Astrocyte of the spinal cord (primary cell): Measurements from ENCODE around the gene PLCH1.

Experiments
- DNase-seq: peaks from one replicate; pipeline ENCODE4 v3.0.0; 2011; ENCODE audit warnings: low read depth, low spot score
- H3K4me3 ChIP-seq: 2 replicates; pipeline ENCODE4 v1.5.1; 2011; ENCODE audit warnings: low read depth, mild to moderate bottlenecking, low read length, moderate library complexity
- in situ Hi-C: cut with HindIII; loops from 2 replicates; pipeline ENCODE4 v1.10.0; 2017; ENCODE audit warnings: low sequenced_read_pairs
- TF ChIP-seq, protein P1 (sequence below): IDR thresholded peaks from 2 replicates; pipeline ENCODE4 v1.5.1; 2012; ENCODE audit warnings: low read depth, mild to moderate bottlenecking, low read length, inconsistent platforms

PLCH1 gene

DNA sequence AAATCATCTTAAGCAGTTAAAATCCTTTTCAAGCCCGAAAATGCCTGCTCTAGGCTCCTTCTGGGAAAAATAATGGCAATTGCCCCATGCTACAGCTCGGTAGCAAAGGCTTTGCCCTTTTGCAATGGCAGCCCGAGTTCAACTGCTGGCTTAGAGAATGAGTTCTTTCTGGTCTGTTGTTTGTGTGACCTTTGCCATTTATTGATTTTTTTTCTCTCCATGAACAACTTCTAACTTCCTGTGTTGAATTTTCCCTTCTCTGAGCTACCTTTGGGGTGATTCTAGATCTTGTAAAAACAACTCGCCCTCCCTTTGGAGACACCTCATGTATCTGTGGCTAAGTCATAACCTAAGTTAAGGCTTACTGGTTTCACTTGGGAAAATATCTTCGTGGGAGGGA is 139.3 kb downstream of the PLCH1 start:
- no peak overlapping the region for H3K4me3 ChIP-seq
- DNase-seq = no peak
- TF ChIP-seq, protein P1, sequence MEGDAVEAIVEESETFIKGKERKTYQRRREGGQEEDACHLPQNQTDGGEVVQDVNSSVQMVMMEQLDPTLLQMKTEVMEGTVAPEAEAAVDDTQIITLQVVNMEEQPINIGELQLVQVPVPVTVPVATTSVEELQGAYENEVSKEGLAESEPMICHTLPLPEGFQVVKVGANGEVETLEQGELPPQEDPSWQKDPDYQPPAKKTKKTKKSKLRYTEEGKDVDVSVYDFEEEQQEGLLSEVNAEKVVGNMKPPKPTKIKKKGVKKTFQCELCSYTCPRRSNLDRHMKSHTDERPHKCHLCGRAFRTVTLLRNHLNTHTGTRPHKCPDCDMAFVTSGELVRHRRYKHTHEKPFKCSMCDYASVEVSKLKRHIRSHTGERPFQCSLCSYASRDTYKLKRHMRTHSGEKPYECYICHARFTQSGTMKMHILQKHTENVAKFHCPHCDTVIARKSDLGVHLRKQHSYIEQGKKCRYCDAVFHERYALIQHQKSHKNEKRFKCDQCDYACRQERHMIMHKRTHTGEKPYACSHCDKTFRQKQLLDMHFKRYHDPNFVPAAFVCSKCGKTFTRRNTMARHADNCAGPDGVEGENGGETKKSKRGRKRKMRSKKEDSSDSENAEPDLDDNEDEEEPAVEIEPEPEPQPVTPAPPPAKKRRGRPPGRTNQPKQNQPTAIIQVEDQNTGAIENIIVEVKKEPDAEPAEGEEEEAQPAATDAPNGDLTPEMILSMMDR = no peak
- in situ Hi-C loops = no loop called here

DNA sequence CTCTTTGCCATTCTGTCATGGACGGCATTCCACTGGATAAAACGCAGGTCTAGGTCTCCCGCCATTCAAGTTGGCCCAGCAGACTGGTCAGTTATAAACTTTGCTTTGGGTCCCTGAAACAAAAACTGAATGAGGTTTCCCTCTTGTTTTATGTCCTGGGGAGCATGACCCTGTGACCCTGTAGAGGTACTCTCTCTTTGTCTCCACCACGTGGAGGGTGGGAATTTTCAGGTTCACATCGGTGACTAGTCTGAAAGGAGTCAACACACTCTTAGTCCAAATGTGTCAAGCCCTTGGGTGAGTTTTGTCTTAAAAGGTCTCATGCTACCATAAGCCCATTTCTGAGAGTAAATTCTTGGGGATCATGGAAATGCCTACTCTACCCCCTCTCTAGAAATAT is 139.9 kb downstream of the PLCH1 start:
- no peak for DNase-seq
- in situ Hi-C loops = no loop called here
- TF ChIP-seq, protein P1 = no peak
- H3K4me3 ChIP-seq = no peak overlapping the region

DNA sequence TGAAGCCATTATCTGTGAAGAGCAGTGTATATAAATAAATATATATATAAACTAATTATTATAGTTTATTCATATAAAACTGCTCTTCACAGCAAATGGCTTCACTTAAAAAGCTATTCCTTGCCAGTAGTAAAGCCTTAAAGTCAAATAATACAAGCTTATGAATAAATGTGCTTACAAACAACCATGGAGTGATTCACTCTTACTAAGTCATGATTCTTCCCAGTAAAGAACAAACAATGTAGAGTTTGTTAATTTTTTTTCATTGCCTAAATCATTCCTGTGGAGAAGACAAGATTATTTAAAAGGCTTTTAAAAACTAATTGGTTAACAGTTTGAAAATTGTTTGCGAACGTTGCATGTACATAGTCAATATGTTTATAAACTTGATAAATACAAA is 140.7 kb downstream of the PLCH1 start:
- TF ChIP-seq, protein P1 = no peak
- H3K4me3 ChIP-seq = no peak overlapping the region
- in situ Hi-C loops = no loop called here
- no peak for DNase-seq

DNA sequence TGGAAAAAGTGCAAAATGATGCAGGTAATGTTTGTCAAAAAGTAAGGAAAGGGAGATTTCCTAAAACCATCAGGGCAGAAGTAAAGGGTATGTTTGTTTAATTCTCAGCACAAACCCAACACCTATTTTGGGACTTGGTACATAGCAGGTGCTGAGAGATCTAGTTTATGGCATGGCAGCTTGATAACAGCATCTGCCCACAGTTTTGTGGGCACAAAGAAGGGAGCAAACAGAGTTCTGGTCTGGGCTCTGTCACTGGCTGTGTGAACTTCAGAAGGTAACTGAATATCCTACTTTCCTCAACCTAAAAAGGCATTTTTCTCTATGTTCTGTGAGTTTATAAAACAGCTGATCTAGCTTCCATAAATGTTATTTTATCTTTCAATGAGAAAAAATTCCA is 141.6 kb downstream of the PLCH1 start:
- no peak overlapping the region for H3K4me3 ChIP-seq
- in situ Hi-C loops = no loop called here
- TF ChIP-seq, protein P1 = no peak

GRCh38 chr3:155602307-155602706 is 142.6 kb downstream of the PLCH1 start:
- no peak overlapping the region for H3K4me3 ChIP-seq
- TF ChIP-seq, protein P1 = no peak
- no peak for DNase-seq
- in situ Hi-C loops = no loop called here

More for the DNA sequence above, 141.6 kb downstream of the PLCH1 start:
- no peak for DNase-seq

- no peak for DNase-seq
- TF ChIP-seq, protein P1 = no peak
- H3K4me3 ChIP-seq = no peak overlapping the region
- in situ Hi-C loops = no loop called here
Observed at GRCh38 chr3:155598671-155599070, 146.2 kb downstream of the PLCH1 start.

GRCh38 chr3:155596615-155597014 is 148.3 kb downstream of the PLCH1 start:
- no peak for DNase-seq
- TF ChIP-seq, protein P1 = no peak
- in situ Hi-C loops = no loop called here
- H3K4me3 ChIP-seq = no peak overlapping the region
